ENCODE measurements around the gene KRTAP10-2. TPM values are rescaled to one million over a fixed set of nuclear protein-coding genes. Genes with fewer than 3 reads are reported as not detected.

KRTAP10-2 gene
- total and polyA plus RNA-seq, 2 of the 4 experiments (the other 2 are of a cell fraction), result not detected

DNA sequence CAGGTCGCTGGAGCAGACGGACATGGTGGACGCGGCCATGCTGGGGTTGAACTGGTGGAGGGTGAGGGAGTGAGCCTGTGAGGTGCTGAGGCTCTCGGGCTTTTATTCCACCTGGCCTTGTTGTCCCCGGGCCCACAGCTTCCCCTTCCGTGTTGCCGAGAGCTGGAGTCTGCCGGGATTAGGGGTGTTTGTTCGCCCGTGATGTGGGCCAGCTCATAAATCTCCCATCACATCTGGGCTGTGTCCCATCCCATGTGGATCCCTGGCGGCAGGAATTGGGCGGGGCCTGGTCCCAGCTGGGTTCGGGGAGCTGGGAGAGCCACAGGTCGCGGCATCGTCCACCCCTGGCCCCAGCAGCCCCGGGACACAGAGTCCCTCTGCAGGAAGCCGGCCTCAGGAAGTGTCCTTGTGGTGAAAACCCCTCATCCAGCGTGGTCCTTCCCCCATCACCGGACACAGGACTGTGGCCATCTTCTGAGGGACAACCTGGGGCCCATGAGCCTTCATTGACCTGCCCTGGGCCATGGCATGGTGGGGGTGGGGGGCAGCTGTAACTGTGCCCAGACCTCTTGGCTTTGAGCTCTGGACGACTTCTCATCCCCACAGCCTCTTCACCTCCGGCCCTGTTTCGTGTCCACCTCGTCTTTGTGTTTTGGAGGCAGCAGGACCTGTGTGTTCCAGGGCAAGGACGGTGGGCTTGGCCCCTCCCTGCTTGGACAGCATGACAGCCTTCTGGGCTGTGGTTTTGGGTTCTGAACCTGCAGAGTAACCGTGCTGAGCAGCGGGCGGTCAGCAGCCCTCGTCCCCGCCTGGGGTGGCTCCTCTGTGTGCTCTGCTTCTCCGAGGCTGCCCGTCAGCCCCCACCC lies 41.4 kb upstream of the KRTAP10-2 start, which contains the start of gene KRTAP10-6:
Gene KRTAP10-6 (minus strand): TSS at position 60 of the 866 bp plus-strand sequence. CDS start 21 bp downstream, at position 39.
- TF ChIP-seq RCOR1 (IDR thresholded peaks at IDR 0.05; ENCODE audit: insufficient replicate concordance, low read length), result no peak
- TF ChIP-seq MAZ (IDR thresholded peaks at IDR 0.05; ENCODE audit: borderline replicate concordance, low read depth, low read length), result no peak
- TF ChIP-seq, protein P1, sequence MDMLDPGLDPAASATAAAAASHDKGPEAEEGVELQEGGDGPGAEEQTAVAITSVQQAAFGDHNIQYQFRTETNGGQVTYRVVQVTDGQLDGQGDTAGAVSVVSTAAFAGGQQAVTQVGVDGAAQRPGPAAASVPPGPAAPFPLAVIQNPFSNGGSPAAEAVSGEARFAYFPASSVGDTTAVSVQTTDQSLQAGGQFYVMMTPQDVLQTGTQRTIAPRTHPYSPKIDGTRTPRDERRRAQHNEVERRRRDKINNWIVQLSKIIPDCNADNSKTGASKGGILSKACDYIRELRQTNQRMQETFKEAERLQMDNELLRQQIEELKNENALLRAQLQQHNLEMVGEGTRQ (IDR thresholded peaks at IDR 0.05; ENCODE audit: low read depth, low read length), result no peak
- TF ChIP-seq NFE2L2 (IDR thresholded peaks at IDR 0.05; ENCODE audit: low read depth, low read length), result no peak
- TF ChIP-seq BHLHE40 (IDR thresholded peaks at IDR 0.05; ENCODE audit: low read depth, low read length), result no peak
- TF ChIP-seq RAD21 (IDR thresholded peaks at IDR 0.05; ENCODE audit: low read length), result no peak
- TF ChIP-seq RFX5 (IDR thresholded peaks at IDR 0.05; ENCODE audit: low read depth, low read length), result no peak
- no peak for TF ChIP-seq CHD1 (IDR thresholded peaks at IDR 0.05; ENCODE audit: low read depth, low read length)
- no peak for TF ChIP-seq POLR2A (IDR thresholded peaks at IDR 0.05; ENCODE audit: low read depth, low read length)
- TF ChIP-seq, protein P2, sequence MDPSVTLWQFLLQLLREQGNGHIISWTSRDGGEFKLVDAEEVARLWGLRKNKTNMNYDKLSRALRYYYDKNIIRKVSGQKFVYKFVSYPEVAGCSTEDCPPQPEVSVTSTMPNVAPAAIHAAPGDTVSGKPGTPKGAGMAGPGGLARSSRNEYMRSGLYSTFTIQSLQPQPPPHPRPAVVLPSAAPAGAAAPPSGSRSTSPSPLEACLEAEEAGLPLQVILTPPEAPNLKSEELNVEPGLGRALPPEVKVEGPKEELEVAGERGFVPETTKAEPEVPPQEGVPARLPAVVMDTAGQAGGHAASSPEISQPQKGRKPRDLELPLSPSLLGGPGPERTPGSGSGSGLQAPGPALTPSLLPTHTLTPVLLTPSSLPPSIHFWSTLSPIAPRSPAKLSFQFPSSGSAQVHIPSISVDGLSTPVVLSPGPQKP (IDR thresholded peaks at IDR 0.05; ENCODE audit: borderline replicate concordance, low read depth, low read length), result no peak
- TF ChIP-seq, protein P3, sequence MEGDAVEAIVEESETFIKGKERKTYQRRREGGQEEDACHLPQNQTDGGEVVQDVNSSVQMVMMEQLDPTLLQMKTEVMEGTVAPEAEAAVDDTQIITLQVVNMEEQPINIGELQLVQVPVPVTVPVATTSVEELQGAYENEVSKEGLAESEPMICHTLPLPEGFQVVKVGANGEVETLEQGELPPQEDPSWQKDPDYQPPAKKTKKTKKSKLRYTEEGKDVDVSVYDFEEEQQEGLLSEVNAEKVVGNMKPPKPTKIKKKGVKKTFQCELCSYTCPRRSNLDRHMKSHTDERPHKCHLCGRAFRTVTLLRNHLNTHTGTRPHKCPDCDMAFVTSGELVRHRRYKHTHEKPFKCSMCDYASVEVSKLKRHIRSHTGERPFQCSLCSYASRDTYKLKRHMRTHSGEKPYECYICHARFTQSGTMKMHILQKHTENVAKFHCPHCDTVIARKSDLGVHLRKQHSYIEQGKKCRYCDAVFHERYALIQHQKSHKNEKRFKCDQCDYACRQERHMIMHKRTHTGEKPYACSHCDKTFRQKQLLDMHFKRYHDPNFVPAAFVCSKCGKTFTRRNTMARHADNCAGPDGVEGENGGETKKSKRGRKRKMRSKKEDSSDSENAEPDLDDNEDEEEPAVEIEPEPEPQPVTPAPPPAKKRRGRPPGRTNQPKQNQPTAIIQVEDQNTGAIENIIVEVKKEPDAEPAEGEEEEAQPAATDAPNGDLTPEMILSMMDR (conservative IDR thresholded peaks at IDR 0.05; ENCODE audit: low read depth, low read length), result no peak
- no peak for TF ChIP-seq MAFK (IDR thresholded peaks at IDR 0.05; ENCODE audit: low read depth, low read length)
- BruUV-seq (replicated peaks), result no TSS peak
- H2BK20ac ChIP-seq (ENCODE audit: low read depth, low read length), result no peak within 1 kb of the TSS
- DNase-seq (no peak), ATAC-seq (ENCODE audit: low read depth) (no peak)
- H3K27ac ChIP-seq (ENCODE audit: insufficient read depth, low read length), result no peak within 1 kb of the TSS
- no peak within 1 kb of the TSS for H3K4me2 ChIP-seq (ENCODE audit: low read depth, low read length)
- ChIA-PET CTCF (no interaction called here), POLR2A (ENCODE audit: unreplicated experiment) (no interaction called here)
- H3K4me1 ChIP-seq (ENCODE audit: control insufficient read depth, insufficient read depth, low read length), result no peaks in the 10 kb centered on the region
- no peak within 1 kb of the TSS for H3K56ac ChIP-seq (ENCODE audit: extremely low read depth, insufficient read depth, low read length)
- H3K14ac ChIP-seq (replicated peaks; ENCODE audit: low read depth, low read length), result no peak within 1 kb of the TSS
- in situ Hi-C loops (cut with MboI; ENCODE audit: low sequenced_read_pairs), result no loop called here
- no peaks in the 10 kb centered on the region for H3K36me3 ChIP-seq (ENCODE audit: control insufficient read depth, insufficient read depth, low read length)
- H3K23ac ChIP-seq (ENCODE audit: low read depth, low read length), result no peak within 1 kb of the TSS
- no peaks in the 10 kb centered on the region for H4K20me1 ChIP-seq (ENCODE audit: insufficient read depth, low read length)
- H3K18ac ChIP-seq (ENCODE audit: low read depth, low read length), result no peak within 1 kb of the TSS
- no peak within 1 kb of the TSS for H2AFZ ChIP-seq (replicated peaks; ENCODE audit: low read length, poor library complexity)
- 63% methylated on average over 2 of the region's 33 CpGs; no CpG with 5 or more reads in 1 of the 2 experiments for WGBS, 2 experiments (ENCODE audit: extremely low coverage in 2 of 2, insufficient read length in 1 of 2)
- no peak within 1 kb of the TSS for H2BK15ac ChIP-seq (ENCODE audit: low read depth, low read length)
- H3K9me1 ChIP-seq (ENCODE audit: insufficient read depth, low read length), result no peaks in the 10 kb centered on the region
- dilution Hi-C loops (cut with HindIII; ENCODE audit: low sequenced_read_pairs, unreplicated experiment), result no loop called here
- H3K9me3 ChIP-seq (ENCODE audit: control insufficient read depth, insufficient read depth, low read length), result no peaks in the 10 kb centered on the region
- H4K8ac ChIP-seq (ENCODE audit: low read depth in 2 of 2, low read length in 2 of 2), result no peak within 1 kb of the TSS
- H3K9ac ChIP-seq (ENCODE audit: low read depth, low read length), result no peak within 1 kb of the TSS
- intact Hi-C loops (cut with micrococcal nuclease), result no loop called here
- H4K91ac ChIP-seq (ENCODE audit: insufficient read depth, low read depth, low read length), result no peak within 1 kb of the TSS
- H2AK5ac ChIP-seq (ENCODE audit: low read depth, low read length), result no peak within 1 kb of the TSS
- no peak within 1 kb of the TSS for H2BK120ac ChIP-seq (ENCODE audit: low read depth, low read length)
- H3K79me1 ChIP-seq (ENCODE audit: low read depth in 1 of 2, low read length in 2 of 2), result no peaks in the 10 kb centered on the region
- H4K5ac ChIP-seq (ENCODE audit: low read depth, low read length), result no peak within 1 kb of the TSS
- peaks cover 4% of the 10 kb centered on the region; the same call in 1 of the 2 replicates for H3K27me3 ChIP-seq (ENCODE audit: control insufficient read depth, insufficient read depth, low read length)
- no peak within 1 kb of the TSS for H2AK9ac ChIP-seq (replicated peaks; ENCODE audit: low read depth, low read length, poor library complexity)
- H3K4ac ChIP-seq (ENCODE audit: low read depth, low read length), result no peak within 1 kb of the TSS
- H3K4me3 ChIP-seq (ENCODE audit: insufficient read depth, low read depth, low read length), result no peak within 1 kb of the TSS
- H2BK5ac ChIP-seq (ENCODE audit: low read depth, low read length, poor library complexity, severe bottlenecking), result no peak within 1 kb of the TSS

Data from IMR-90 (cell line).